ENCODE results near the gene NECTIN4.

DNA sequence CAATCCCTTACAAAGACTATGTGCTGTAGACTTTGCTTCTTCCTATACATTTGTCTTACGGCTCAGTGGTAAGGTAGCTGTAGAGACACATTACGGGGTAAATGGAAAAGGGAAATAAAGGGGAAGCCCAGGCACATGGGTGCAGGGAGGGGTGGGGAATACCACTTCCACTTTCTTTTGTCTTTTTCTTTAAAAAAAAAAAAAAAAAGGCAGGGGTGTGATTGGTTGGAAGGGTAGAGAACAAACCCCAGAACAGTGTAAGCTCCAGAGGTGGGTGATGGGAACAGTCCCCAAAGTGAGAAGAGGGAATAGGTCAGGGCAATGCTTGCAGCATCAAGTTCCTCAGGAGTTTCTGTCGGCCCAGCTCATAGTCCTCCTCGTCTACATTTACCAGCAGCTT, 32.5 kb upstream of the NECTIN4 start:
- TF ChIP-seq, protein P1, sequence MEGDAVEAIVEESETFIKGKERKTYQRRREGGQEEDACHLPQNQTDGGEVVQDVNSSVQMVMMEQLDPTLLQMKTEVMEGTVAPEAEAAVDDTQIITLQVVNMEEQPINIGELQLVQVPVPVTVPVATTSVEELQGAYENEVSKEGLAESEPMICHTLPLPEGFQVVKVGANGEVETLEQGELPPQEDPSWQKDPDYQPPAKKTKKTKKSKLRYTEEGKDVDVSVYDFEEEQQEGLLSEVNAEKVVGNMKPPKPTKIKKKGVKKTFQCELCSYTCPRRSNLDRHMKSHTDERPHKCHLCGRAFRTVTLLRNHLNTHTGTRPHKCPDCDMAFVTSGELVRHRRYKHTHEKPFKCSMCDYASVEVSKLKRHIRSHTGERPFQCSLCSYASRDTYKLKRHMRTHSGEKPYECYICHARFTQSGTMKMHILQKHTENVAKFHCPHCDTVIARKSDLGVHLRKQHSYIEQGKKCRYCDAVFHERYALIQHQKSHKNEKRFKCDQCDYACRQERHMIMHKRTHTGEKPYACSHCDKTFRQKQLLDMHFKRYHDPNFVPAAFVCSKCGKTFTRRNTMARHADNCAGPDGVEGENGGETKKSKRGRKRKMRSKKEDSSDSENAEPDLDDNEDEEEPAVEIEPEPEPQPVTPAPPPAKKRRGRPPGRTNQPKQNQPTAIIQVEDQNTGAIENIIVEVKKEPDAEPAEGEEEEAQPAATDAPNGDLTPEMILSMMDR (IDR thresholded peaks at IDR 0.05), result no peak
- TF ChIP-seq FOXM1 (IDR thresholded peaks at IDR 0.05; ENCODE audit: low read depth) (no peak), TAF1 (IDR thresholded peaks at IDR 0.05; ENCODE audit: borderline replicate concordance, low read depth, low read length) (no peak), CHD2 (IDR thresholded peaks at IDR 0.05; ENCODE audit: low read length, partially characterized antibody) (no peak), MEF2A (IDR thresholded peaks at IDR 0.05; ENCODE audit: borderline replicate concordance, low read depth) (no peak), RXRA (IDR thresholded peaks at IDR 0.05; ENCODE audit: borderline replicate concordance, low read depth) (no peak), NRF1 (IDR thresholded peaks at IDR 0.05; ENCODE audit: low read depth, low read length) (no peak), SMC3 (IDR thresholded peaks at IDR 0.05; ENCODE audit: low read depth, low read length) (no peak), POLR2AphosphoS5 (IDR thresholded peaks at IDR 0.05; ENCODE audit: low read depth, low read length) (no peak), TCF12 (IDR thresholded peaks at IDR 0.05) (no peak), GABPA (IDR thresholded peaks at IDR 0.05; ENCODE audit: low read depth) (no peak)
- TF ChIP-seq, protein P2, sequence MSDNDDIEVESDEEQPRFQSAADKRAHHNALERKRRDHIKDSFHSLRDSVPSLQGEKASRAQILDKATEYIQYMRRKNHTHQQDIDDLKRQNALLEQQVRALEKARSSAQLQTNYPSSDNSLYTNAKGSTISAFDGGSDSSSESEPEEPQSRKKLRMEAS (IDR thresholded peaks at IDR 0.05; ENCODE audit: low read depth), result no peak
- TF ChIP-seq, protein P3, sequence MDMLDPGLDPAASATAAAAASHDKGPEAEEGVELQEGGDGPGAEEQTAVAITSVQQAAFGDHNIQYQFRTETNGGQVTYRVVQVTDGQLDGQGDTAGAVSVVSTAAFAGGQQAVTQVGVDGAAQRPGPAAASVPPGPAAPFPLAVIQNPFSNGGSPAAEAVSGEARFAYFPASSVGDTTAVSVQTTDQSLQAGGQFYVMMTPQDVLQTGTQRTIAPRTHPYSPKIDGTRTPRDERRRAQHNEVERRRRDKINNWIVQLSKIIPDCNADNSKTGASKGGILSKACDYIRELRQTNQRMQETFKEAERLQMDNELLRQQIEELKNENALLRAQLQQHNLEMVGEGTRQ (IDR thresholded peaks at IDR 0.05; ENCODE audit: borderline replicate concordance, low read depth, low read length), result no peak

Data from SK-N-SH (cell line).